Uterus (tissue), 4 donors: ENCODE results near the gene IL1RAPL2. TPM values are rescaled to one million over a fixed set of nuclear protein-coding genes. Genes with fewer than 3 reads are reported as not detected.

Experiments used
- DNase-seq, 2 donors: peaks; one replicate each; pipeline ENCODE4 v3.0.0-alpha.2; 2019 to 2020
- H3K27ac ChIP-seq, 2 donors: fragments of 200-600 bp; sonication (generic); 1 replicate in 1 of 2; 2 replicates in 1 of 2; pipeline ENCODE4 v1.5.1; 2016 to 2018
- H3K27me3 ChIP-seq, 2 donors: fragments of 200-600 bp; sonication (generic); one replicate each; pipeline ENCODE4 v1.5.1; 2018 to 2019; ENCODE audit warnings: control low read depth in 1 of 2
- H3K36me3 ChIP-seq, 2 donors: fragments of 200-600 bp; sonication (generic); one replicate each; pipeline ENCODE4 v1.5.1; 2019; ENCODE audit warnings: control low read depth in 1 of 2
- H3K4me1 ChIP-seq, 2 donors: fragments of 200-600 bp; sonication (generic); one replicate each; pipeline ENCODE4 v1.5.1; 2018 to 2019; ENCODE audit warnings: control low read depth in 1 of 2
- H3K4me3 ChIP-seq, 2 donors: fragments of 200-600 bp; sonication (generic); 1 replicate in 1 of 2; 2 replicates in 1 of 2; pipeline ENCODE4 v1.5.1; 2018 to 2019; ENCODE audit warnings: mild to moderate bottlenecking in 1 of 2
- H3K9me3 ChIP-seq, 2 donors: fragments of 200-600 bp; sonication (generic); one replicate each; pipeline ENCODE4 v1.5.1; 2019; ENCODE audit warnings: control low read depth in 1 of 2
- CTCF ChIP-seq, 4 experiments: fragments of 200-600 bp in 2 of 4; fragments of 450-650 bp in 2 of 4; sonication (generic) in 2 of 4; IDR thresholded peaks; one replicate each; pipeline ENCODE4 v1.5.1; 2016 to 2019; ENCODE audit warnings: antibody characterized with exemption in 4 of 4, mild to moderate bottlenecking in 2 of 4, moderate library complexity in 1 of 4
- POLR2A ChIP-seq, 2 donors: fragments of 450-650 bp; IDR thresholded peaks; one replicate each; pipeline ENCODE4 v1.6.1; 2016; ENCODE audit warnings: antibody characterized with exemption in 2 of 2, mild to moderate bottlenecking in 1 of 2, moderate library complexity in 1 of 2
- intact Hi-C: fragments of 100-400 bp; cut with DNase I; formaldehyde crosslinking; loops from one replicate; pipeline ENCODE4 v1.15.1; 2023; ENCODE audit warnings: low total_unique reads
- total RNA-seq, 4 donors: library from RNA; depleted of rRNA in 3 of 4; stranded (reverse); fragments of >200 nt in 3 of 4; gene quantifications; one replicate each; pipeline versions ENCODE4 v1.1.0 to v1.2.4, GENCODE V29; 2014 to 2023
- donor health status: DM: yes; HTN: yes; CAD: no.

IL1RAPL2 gene
- total RNA-seq, 4 donors from 2014 or later = 2.1 TPM; not detected in 3

GRCh38 chrX:105328773-105329172 is 762.8 kb downstream of the IL1RAPL2 start:
- TF ChIP-seq CTCF (IDR thresholded peaks at IDR 0.05) = no peak
- TF ChIP-seq POLR2A (IDR thresholded peaks at IDR 0.05) = no peak
- no peak overlapping the region for H3K4me3 ChIP-seq
- peaks cover 0 to 5% of the 10 kb centered on the region in 2 donors for H3K27me3 ChIP-seq
- H3K4me1 ChIP-seq = no peaks in the 10 kb centered on the region
- no peak overlapping the region for H3K27ac ChIP-seq
- no peak for DNase-seq
- intact Hi-C loops = no loop called here
- H3K36me3 ChIP-seq = no peaks in the 10 kb centered on the region
- H3K9me3 ChIP-seq = no peaks in the 10 kb centered on the region

GRCh38 chrX:105331244-105331643 is 765.2 kb downstream of the IL1RAPL2 start:
- H3K4me3 ChIP-seq = no peak overlapping the region
- no peak for DNase-seq
- intact Hi-C loops = no loop called here
- no peaks in the 10 kb centered on the region for H3K4me1 ChIP-seq
- TF ChIP-seq CTCF (IDR thresholded peaks at IDR 0.05) = no peak
- TF ChIP-seq POLR2A (IDR thresholded peaks at IDR 0.05) = no peak
- H3K9me3 ChIP-seq = no peaks in the 10 kb centered on the region
- H3K27me3 ChIP-seq = peaks cover 0 to 5% of the 10 kb centered on the region in 2 donors
- no peaks in the 10 kb centered on the region for H3K36me3 ChIP-seq
- no peak overlapping the region for H3K27ac ChIP-seq

GRCh38 chrX:105347373-105347772 is 781.4 kb downstream of the IL1RAPL2 start:
- DNase-seq = no peak
- H3K9me3 ChIP-seq = no peaks in the 10 kb centered on the region
- H3K4me1 ChIP-seq = no peaks in the 10 kb centered on the region
- TF ChIP-seq POLR2A (IDR thresholded peaks at IDR 0.05) (no peak), CTCF (IDR thresholded peaks at IDR 0.05) (no peak)
- H3K27me3 ChIP-seq = peaks cover 0 to 4% of the 10 kb centered on the region in 2 donors
- H3K4me3 ChIP-seq = no peak overlapping the region
- no peak overlapping the region for H3K27ac ChIP-seq
- intact Hi-C loops = no loop called here
- H3K36me3 ChIP-seq = no peaks in the 10 kb centered on the region

- Histone ChIP-seq H3K4me1 (no peaks in the 10 kb centered on the region), H3K9me3 (no peaks in the 10 kb centered on the region), H3K36me3 (no peaks in the 10 kb centered on the region), H3K27me3 (no peaks in the 10 kb centered on the region), H3K27ac (no peak overlapping the region), H3K4me3 (no peak overlapping the region)
- intact Hi-C loops = no loop called here
- DNase-seq = no peak
- TF ChIP-seq POLR2A (IDR thresholded peaks at IDR 0.05) (no peak), CTCF (IDR thresholded peaks at IDR 0.05) (no peak)
These were observed 783.5 kb downstream of the IL1RAPL2 start for GRCh38 chrX:105349476-105349875.

GRCh38 chrX:105375816-105376215 is 809.8 kb downstream of the IL1RAPL2 start:
- H3K9me3 ChIP-seq = no peaks in the 10 kb centered on the region
- H3K36me3 ChIP-seq = no peaks in the 10 kb centered on the region
- H3K4me3 ChIP-seq = no peak overlapping the region
- H3K27ac ChIP-seq = no peak overlapping the region
- DNase-seq = no peak
- no peaks in the 10 kb centered on the region for H3K4me1 ChIP-seq
- peaks cover 0 to 4% of the 10 kb centered on the region in 2 donors for H3K27me3 ChIP-seq
- TF ChIP-seq CTCF (IDR thresholded peaks at IDR 0.05) (no peak), POLR2A (IDR thresholded peaks at IDR 0.05) (no peak)
- intact Hi-C loops = no loop called here
